Measurements from ENCODE around the gene FAM111A.

- no peak for TF ChIP-seq BCL3 (IDR thresholded peaks at IDR 0.05)
- no peak for TF ChIP-seq ESRRA (IDR thresholded peaks at IDR 0.05; ENCODE audit: borderline replicate concordance, low read length)
- TF ChIP-seq CTCF (IDR thresholded peaks at IDR 0.05), result peak; percentile 36
- no peak for TF ChIP-seq KDM1A (IDR thresholded peaks at IDR 0.05; ENCODE audit: low read depth)
- TF ChIP-seq RFX5 (IDR thresholded peaks at IDR 0.05), result no peak
- peak; percentile 50 for TF ChIP-seq POLR2A (IDR thresholded peaks at IDR 0.05; ENCODE audit: low read length)
- no peak for TF ChIP-seq EP300 (IDR thresholded peaks at IDR 0.05)
- TF ChIP-seq CEBPB (IDR thresholded peaks at IDR 0.05), result peak; percentile 17 to 58; a peak in 2 of 4 replicates
- peak; percentile 83 to 90 for TF ChIP-seq RAD21 (conservative IDR thresholded peaks at IDR 0.05 in 1 of 2, IDR thresholded peaks at IDR 0.05 in 1 of 2)
- TF ChIP-seq E2F6 (IDR thresholded peaks at IDR 0.05; ENCODE audit: borderline replicate concordance, low read depth), result peak; percentile 89
- TF ChIP-seq GATA3 (IDR thresholded peaks at IDR 0.05; ENCODE audit: borderline replicate concordance), result no peak
Measured at GRCh38 chr11:59171508-59172322, 29.1 kb downstream of the FAM111A start, which contains the start of gene DTX4.
